ENCODE data around the gene XAB2.
"Not testable (repeated sequence)": the region's sequence is repeated elsewhere in the genome, so short reads cannot be mapped to it uniquely, and the experiment has no call there.

XAB2 gene

DNA sequence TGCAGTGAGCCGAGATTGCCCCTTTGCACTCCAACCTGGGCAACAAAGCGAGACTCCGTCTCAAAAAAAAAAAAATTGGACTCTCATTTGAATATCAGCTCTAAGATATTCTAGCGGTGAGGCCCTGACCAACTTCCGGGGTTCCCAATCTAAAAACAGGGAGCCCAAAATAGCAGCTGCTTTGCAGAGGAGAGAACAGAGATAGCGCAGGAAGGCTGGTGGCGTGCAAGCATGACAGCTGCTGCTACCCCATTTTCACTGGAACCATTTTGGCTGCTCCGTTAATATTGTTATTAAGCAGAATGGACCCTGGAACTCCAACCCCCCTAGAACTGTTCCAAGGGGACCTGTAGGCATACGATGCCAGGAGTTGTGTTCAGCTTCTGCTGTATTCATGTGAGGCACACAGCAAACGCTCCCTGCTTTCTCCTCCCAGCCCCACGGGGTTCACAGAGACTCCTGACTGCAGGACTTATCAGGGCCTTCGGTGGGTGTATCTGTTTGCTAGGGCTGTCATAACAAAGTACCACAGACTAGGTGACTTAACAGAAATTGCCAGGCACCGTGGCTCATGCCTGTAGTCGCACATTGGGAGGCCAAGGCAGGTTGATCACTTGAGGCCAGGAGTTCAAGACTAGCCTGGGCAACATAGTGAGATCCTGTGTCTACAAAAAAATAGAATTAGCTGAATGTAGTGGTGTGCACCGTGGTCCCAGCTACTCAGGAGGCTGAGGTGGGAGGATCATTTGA lies 19.1 kb upstream of the XAB2 start:
- no peak for DNase-seq (ENCODE audit: low spot score)

DNA sequence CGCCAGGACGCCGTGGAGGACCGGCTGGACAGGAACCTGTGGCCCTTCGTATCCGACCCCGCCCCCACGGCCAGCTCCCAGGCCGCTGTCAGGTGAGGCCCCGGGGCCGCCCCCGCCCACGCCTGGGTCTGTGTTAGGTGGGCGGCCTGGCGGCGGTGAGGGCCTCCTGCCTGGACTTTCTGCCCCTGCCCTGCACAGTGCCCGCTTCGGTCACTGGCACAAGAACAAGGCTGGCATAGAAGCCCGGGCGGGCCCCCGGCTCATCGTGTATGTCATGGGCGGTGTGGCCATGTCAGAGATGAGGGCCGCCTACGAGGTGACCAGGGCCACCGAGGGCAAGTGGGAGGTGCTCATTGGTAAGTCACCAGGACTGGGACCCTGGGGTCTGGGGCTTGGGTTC lies 17.8 kb upstream of the XAB2 start:
- DNase-seq (ENCODE audit: low spot score) = no peak

DNA sequence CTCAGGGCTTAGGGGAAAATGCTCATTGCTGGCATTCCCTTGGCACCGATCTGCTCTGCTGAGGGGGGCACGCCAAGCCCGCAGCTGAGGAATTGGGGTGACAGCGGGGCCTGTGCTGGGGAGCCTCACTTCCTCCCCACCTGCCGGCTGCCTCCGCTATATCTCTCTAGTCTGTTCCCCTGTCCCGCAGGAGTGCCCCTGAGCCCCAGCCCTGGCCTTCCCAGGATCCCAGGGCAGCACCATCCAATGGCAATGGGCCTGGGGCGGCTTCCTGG lies 17.0 kb upstream of the XAB2 start:
- no peak for DNase-seq (ENCODE audit: low spot score)

DNA sequence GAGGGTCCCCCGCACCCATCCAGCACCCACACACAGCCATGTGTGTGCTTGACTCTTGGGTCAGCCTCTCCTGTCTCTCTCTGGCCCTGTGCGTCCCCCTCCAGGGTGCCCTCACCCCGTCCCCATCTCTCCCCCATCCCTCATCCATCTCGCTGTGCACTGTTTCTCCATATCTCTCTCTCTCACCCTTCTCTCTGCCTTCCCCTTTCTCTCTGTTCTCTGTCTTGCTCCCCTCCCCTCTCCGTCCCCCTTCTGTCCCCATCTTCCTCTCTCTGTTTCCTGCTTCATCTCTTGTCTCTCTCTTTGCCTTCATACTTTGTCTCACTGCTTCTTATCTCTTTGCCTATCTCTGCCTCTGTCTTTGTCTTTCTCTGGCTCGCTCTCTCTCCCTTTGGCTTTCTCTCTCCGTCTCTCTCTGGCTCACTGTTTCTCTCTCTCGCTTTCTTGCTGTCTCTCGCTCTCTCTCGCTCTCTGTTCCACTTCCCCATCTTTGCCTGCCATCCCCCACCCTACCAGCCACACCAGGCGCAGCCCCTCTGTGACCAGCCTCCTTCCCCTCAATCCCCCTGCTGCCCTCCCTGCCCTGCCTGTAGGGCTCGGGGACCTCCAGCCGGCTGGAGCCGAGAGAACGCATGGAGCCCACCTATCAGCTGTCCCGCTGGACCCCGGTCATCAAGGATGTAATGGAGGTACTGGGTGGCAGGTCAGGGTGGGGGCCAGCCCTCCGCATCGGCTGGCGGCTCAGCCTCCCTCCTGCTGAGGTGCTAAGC lies 16.5 kb upstream of the XAB2 start:
- no peak for DNase-seq (ENCODE audit: low spot score)

DNA sequence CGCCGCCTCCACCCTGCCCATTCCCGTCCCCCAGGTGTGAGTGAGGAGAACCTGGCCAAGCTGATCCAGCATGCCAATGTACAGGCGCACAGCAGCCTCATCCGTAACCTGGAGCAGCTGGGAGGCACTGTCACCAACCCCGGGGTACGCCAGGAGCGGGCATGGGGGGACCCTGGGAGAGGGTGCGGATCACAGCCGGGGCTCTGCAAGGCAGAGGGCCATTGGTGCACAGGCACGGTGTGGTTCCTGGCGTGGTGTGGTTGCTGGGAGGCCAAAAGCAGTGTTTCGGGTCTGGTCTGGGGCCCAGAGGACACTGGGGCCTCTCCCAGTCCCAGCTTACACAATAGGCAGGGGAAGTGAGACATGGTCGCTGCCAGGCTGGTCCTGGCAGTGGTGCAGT lies 15.8 kb upstream of the XAB2 start:
- no peak for DNase-seq (ENCODE audit: low spot score)

DNA sequence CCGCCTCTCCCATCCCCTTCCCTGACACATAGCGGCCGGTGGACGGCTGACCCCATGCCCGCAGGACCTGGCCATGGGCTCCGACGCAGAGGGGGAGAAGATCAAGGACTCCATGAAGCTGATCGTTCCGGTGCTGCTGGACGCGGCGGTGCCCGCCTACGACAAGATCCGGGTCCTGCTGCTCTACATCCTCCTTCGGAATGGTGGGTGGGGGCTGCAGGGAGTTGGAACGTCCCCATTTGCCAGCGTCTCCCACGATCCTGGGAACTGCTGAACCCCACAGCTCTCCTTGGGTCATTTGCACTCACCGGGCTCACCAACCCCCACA lies 15.2 kb upstream of the XAB2 start:
- no peak for DNase-seq (ENCODE audit: low spot score)

DNA sequence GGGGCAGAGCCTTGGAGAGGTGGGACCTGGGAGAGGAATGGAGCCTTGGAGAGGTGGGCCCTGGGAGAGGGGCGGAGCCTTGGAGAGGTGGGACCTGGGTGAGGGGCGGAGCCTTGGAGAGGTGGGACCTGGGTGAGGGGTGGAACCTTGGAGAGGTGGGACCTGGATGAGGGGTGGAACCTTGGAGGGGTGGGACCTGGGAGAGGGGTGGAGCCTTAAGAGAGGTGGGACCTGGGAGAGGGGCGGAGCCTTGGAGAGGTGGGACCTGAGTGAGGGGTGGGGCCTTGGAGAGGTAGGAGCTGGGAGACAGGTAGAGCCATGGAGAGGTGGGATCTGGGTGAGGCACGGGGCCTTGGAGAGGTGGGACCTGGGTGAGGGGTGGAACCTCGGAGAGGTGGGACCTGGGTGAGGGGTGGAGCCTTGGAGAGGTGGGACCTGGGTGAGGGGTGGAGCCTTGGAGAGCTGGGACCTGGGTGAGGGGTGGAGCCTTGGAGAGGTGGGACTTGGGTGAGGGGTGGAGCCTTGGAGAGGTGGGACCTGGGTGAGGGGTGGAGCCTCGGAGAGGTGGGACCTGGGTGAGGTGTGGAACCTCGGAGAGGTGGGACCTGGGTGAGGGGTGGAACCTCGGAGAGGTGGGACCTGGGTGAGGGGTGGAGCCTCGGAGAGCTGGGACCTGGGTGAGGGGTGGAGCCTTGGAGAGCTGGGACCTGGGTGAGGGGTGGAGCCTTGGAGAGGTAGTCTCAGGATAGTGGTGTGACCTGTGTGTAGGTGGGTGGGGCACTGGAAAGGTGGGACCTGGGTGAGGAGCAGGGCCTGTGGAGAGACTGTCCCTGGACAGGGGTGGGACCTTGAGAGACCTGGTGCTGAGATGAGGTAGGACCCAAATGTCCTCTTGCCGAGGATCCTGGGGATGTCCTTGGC lies 14.5 kb upstream of the XAB2 start:
- not testable (repeated sequence) for DNase-seq (ENCODE audit: low spot score)

DNA sequence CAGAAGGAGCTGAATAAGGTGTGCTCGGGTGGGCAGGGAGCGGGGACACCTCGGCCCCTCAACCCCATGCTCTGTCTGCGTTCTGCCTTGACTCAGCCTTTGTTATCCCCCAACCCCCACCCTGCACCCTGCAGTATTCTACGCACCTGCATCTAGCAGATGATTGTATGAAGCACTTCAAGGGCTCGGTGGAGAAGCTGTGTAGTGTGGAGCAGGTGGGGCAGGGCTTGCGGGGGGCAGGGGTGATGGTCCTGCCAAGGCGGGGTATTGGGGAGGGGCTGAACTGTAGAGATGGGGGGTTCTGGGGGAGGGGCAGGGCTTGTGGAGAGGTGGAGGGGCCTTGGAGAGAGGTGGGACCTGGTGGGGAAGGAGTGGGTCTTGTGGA lies 13.7 kb upstream of the XAB2 start:
- no peak for DNase-seq (ENCODE audit: low spot score)

DNA sequence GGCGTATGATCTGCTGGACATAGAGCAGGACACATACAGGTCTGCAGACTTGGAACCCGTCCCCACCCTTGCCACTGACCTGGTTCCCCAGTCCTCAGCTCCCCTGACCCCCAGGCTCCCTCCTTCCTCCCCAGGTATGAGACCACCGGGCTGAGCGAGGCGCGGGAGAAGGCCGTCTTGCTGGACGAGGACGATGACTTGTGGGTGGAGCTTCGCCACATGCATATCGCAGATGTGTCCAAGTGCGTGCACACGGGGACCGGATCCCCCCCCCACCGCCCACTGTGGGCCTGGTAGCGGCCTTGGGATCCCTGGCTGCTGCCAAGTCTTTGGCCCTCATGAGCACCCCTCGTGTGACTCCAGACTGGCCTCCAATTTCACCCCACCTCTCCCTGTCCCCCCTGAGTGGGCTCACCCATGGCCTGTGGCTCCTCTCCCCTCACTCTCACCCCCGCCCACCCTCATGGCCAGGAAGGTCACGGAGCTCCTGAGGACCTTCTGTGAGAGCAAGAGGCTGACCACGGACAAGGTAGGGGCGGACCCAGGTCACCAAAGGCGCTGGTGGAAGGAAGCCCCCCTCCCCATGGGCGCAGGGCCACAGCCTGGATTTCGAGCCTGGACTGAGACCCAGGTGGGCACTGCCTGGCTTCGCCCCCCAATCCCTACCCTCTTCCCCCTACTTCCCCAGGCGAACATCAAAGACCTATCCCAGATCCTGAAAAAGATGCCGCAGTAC lies 13.1 kb upstream of the XAB2 start:
- DNase-seq (ENCODE audit: low spot score) = no peak

DNA sequence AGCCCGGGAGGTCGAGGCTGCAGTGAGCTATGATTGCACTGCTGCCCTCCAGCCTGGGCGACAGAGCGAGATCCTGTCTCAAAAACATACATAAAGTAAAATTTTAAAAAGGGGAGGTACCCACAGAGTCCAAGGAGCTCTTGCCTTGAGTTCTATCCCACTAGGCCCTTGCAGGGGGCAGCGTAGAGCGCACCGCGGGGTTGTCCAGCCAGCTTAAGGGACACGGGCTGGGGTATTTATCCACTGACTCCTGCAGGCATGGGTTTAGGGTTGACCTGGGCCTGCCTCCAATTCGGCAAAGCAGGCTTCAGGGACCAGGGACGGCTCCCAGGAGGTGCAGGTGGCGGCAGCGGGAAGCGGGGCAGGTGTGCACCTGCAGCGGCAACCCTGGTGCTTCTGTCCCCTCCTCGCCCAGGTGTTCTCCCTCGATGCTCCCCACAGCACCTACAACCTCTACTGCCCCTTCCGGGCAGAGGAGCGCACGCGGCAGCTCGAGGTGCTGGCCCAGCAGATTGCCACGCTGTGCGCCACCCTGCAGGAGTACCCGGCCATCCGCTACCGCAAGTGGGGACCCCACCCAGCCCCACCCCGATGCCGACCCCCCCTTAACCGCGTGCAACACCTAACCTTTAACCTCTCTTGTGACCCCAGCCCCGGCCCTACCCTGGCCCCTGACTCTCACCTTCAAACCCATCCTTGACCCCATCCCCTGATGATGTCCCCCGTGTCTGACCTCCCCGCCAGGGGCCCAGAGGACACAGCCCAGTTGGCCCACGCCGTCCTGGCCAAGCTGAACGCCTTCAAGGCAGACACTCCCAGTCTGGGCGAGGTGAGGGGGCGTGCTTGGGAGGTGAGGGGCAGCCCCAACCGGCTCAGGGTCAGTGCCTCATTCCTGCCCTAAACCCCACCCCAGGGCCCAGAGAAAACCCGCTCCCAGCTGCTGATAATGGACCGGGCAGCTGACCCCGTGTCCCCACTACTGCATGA lies 12.2 kb upstream of the XAB2 start:
- no peak for DNase-seq (ENCODE audit: low spot score)

DNA sequence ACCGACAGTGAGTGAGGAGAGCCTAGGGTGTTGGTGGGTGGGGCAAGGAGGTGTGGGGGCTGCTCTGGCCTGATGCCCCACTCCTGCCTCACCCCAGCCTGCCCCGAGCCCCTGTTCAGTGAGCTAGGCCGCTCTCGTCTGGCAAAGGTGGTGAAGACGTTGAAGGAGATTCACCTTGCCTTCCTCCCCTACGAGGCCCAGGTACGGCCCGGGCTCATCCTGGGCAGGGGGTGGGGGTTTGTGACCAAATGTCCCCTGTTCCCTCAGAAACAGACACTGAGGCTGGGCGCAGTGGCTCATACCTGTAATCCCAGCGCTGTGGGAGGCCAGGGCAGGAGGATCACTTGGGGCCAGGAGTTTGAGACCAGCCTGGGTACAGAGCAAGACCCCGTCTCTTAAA lies 11.5 kb upstream of the XAB2 start:
- no peak for DNase-seq (ENCODE audit: low spot score)

DNA sequence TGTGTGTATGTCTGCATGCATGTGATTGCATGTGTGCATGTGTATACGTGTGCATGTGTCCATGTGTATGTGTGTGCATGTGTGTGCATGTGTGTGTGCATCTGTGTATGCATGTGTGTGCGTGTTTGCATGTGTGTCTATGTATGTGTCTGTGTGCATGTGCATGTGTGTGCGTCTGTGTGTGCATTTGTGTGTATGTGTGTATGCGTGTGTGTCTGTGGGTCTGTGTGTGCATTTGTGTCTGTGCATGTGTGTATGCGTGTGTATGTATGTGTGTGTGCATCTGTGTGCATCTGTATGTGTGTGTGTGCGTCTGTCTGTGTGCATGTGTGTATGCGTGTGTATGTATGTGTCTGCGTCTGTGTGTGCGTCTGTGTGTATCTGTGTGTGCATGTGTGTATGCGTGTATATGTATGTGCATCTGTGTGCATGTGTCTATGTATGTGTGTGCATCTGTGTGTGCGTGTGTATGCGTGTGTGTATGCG lies 10.6 kb upstream of the XAB2 start:
- no peak for DNase-seq (ENCODE audit: low spot score)

DNA sequence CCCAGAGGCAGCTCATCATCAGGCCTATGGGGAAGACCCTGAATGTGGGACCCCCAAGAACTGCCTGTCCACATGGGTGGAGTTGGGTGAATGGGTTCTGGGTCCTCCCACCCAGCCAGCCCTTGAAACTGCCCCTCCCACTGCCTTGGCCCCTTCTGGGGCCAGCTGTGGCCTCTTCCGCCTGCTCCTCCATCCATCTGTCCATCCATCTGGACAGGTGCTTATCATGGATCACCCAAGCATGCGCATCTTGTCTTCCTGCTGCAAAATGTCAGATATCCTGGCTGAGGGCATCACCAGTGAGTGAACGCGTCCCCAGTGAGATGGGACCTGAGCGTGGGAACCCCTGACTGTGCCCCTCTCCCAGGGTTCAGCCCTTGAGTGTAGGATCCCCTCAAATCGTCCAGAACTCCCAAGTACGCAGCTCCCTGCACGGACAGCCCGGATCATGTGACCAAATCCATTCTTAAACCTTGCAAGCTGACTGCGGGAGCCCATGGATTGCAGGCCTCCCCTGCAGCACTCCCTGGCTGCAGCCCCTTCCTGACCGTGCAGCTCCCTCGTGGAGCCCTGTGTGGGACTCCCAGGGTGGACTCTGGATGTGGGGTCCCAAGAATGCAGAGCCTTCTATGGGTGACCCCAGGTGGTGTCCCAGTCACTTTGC lies 9.6 kb upstream of the XAB2 start:
- DNase-seq (ENCODE audit: low spot score) = no peak

DNA sequence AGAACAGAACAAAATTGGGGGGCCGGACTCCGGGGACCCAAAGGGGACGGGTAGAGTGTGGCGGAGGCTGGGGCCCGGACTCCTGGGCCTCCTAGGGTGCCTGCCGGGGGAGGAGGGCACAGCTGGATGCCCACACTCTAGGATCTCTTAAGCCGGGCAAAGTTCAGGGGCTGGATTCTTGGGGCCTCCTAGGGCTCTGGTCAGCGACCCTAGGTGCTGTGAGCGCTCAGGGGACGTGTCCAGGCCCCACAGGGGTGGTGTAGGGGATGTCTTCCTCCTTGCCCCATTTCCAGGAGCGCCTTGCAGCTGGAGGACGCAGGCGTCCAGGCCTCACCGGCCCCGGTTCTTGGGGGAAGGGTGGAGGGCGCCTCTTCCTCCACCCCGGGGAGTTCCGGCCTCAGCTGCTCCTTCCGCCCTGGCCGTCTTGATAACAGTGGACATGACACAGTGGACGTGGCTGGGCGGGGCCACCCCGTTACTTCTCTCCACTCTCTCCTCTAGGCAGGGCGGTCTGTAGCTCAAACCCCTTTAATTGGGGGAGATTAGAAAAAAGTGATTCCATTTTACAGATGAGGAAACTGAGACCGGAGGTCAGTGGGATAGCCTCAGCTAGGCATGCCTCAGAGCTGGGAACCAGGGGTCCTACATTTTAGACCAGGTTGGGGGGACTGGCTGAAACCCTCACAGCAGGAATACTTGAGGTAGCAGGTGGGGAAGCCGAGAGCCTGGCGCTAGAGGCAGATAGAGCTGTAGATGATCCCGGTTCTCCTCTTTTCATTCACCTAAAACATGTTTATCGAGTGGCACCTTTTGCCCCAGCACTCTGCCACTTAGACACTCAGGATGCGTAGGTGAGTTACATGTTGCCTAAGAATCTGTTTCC lies 8.3 kb upstream of the XAB2 start:
- no peak for DNase-seq (ENCODE audit: low spot score)

DNA sequence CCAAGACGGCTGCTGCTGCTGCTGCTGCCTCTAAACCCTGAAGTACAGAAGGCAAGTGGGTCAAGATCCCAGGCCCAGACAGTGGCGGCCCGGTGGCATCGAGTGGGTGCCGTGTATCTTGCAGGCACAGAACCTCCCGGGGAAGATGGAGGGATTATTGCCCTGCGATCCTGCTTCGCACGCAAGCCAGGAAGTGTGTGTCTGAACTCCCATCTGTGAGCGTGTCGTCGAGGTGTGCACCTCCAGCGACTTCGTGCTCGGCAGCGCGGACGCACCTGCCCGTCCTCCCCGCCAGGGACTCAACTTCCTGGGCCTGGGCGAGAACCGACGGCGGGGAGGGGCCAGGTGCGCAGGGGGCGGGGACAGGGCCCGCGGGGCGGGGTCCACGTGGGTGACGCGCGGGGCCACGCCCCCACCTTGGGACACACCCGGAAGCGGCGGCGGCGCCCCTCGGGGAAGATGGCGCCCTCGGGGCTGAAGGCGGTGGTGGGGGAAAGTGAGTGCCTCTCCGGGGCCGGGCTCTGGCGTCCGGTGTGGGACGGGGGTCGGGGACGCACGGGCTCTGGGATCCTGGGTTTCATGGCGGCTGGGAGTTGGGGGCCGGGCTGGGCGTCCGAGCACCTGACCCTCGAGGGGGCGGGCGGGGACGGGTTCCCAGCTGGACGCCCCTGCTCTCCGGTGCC lies 7.5 kb upstream of the XAB2 start, which contains the start of gene STXBP2:
TSS of gene STXBP2 (plus strand) at position 420 of the 683 bp plus-strand sequence. CDS start at position 460, 40 bp downstream.
- DNase-seq (ENCODE audit: low spot score) = no peak

DNA sequence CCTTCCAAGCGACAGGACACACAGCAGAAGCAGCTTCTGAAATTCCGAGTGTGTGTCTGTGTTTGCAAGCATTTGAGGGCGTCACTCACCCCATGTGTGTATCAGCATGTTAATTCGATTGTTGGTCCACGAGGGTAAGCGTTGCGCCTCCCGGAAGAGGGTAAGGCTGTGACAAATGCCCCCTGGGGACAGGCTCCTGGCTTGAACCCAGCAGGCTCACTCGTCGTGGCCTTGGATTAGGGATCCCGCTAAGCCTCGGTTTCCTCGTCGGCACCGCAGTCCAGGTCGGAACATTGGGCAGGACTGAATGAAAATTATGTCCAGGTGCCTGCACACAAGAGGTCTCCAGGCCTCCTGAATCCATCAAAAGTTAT lies 7.0 kb upstream of the XAB2 start:
- DNase-seq (ENCODE audit: low spot score) = no peak

DNA sequence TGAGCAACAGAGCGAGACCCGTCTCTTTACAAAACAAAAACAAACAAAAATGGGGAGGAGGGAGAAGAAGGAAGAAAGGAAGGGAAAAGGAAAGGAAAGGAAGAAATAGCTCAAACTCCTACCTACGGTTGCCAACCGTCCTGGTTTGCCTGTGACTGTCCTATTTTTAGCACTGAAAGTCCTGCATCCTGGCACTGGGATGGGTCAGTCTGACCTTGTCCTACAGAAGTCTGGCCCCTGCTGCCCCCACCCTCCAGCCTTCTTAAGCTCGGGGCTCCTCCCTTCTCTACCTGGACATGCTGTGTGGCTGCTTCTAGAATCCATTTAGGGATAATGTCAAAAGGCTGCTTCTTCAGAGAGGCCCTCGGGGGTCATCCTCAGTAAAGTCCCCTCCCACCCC lies 6.3 kb upstream of the XAB2 start:
- DNase-seq (ENCODE audit: low spot score) = no peak

DNA sequence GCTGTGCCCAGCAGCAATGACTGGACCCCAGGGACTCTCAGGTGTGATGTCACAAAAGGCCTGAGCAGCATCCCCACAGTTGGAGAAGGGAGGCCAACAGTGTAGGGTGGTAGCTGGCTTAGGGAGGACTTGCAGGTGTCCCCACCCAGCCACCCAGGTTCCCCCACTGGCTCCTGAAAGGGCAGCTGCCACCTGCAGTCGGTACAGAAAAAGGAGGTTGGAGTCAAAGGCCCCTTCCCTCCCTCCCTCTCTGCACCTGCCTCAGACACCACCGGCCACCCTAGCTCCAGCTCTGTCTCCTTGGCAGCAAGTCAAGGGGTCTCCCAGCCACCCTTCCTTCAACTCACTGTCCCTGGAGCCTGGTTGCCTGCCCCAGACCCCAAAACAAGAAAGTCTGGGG lies 4.4 kb upstream of the XAB2 start, which contains the start of gene PCP2:
TSS of gene PCP2 (minus strand) at position 22 of the 400 bp plus-strand sequence. CDS start 262 bp downstream, outside the sequence.
- no peak for DNase-seq (ENCODE audit: low spot score)
